Measurements from ENCODE around the gene ABCB6. TPM values are rescaled to one million over a fixed set of nuclear protein-coding genes. Genes with fewer than 3 reads are reported as not detected.

ABCB6 gene
- total and polyA plus RNA-seq, 10 of the 15 experiments (the other 5 are each of a cell fraction or from before 2014, with no cell fraction given), result 2.3 to 22.1 (median 13.8) TPM

DNA sequence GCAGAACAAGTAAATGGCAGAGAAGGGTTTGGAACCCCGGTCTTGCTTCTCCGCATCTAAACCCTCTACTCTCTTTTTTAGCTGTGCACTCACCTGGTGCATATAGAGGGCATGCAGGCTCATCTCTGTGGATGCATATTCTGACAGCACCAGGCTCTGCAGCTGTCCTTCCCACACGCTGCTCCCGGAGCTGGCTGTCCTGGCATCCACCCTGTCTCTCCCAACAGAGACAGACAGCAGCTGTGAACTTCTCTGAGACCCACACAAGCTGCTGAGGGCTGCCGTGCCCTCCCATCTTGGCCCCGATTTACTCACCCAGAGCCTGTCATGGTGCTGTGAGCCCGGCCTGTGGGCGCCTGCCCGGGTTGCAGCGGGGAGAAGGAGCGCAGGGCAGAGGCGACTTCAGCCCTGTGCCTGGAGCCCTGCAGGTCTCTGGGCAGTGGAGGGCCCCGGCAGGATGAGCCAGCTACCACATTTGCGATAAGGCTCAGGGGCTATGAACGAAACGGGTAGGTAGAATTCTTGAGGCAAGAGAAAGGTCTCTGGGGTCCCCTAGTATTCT, 3.3 kb upstream of the ABCB6 start:
- Histone ChIP-seq H4K20me1 (ENCODE audit: control insufficient read depth, insufficient read depth) (no peaks in the 10 kb centered on the region; the same call in 1 of the 2 replicates), H3K27ac (ENCODE audit: control insufficient read depth, insufficient read depth) (no peak overlapping the region), H3K27me3 (replicated peaks in 1 of 2; ENCODE audit: control insufficient read depth in 2 of 2, insufficient read depth in 2 of 2, low read length in 1 of 2) (no peaks in the 10 kb centered on the region), H3K79me2 (ENCODE audit: control insufficient read depth, insufficient read depth, low read length) (peaks cover 14% of the 10 kb centered on the region), H3K9ac (ENCODE audit: control insufficient read depth, insufficient read depth, low read length) (no peak overlapping the region), H2AFZ (ENCODE audit: control insufficient read depth, low read depth, low read length) (no peak overlapping the region), H3K4me1 (ENCODE audit: control insufficient read depth, insufficient read depth, low read length) (peaks cover 15% of the 10 kb centered on the region), H3K4me3 (no peak overlapping the region), H3K36me3 (ENCODE audit: control insufficient read depth in 2 of 2, insufficient read depth in 2 of 2, low read length in 1 of 2) (peaks cover 14 to 27% of the 10 kb centered on the region in 2 experiments), H3K4me2 (ENCODE audit: control insufficient read depth, insufficient read depth) (no peak overlapping the region), H3K9me3 (replicated peaks; ENCODE audit: control insufficient read depth, insufficient read depth, low read length) (no peaks in the 10 kb centered on the region)
- ATAC-seq (no peak), DNase-seq (ENCODE audit: low read depth, low spot score) (no peak), FAIRE-seq (no peak)
- SMC1A ChIA-PET (ENCODE audit: uncharacterized antibody, unreplicated experiment), result interaction anchor here (1.3 kb wide), 1 partner anchor 23 kb away, joined by 5 read pairs; the partner anchor contains the start of genes GLB1L and STK16
- intact Hi-C loops (cut with micrococcal nuclease; ENCODE audit: unreplicated experiment) (no loop called here), in situ Hi-C loops (cut with MboI) (no loop called here)
- RAD21 ChIA-PET (ENCODE audit: unreplicated experiment), result no interaction called here
- 88% methylated on average over 15 of the region's 16 CpGs for WGBS (ENCODE audit: insufficient coverage, insufficient replicate concordance, low lambda C conversion rate, missing lambda C conversion rate)
- TF ChIP-seq SREBF1 (IDR thresholded peaks at IDR 0.05; ENCODE audit: low read length), result no peak
- no peak for TF ChIP-seq REST (IDR thresholded peaks at IDR 0.05; ENCODE audit: low read depth, low read length)
- TF ChIP-seq SPI1 (IDR thresholded peaks at IDR 0.05; ENCODE audit: borderline replicate concordance, insufficient read depth, low read depth, low read length), result no peak
- TF ChIP-seq SIN3A (IDR thresholded peaks at IDR 0.05; ENCODE audit: low read depth, low read length), result no peak
- no peak for TF ChIP-seq MYB (IDR thresholded peaks at IDR 0.05; ENCODE audit: borderline replicate concordance, low read depth, low read length)
- TF ChIP-seq GATAD2B (conservative IDR thresholded peaks at IDR 0.05; ENCODE audit: low read depth), result no peak
- TF ChIP-seq NFYA (IDR thresholded peaks at IDR 0.05; ENCODE audit: borderline replicate concordance, low read depth, low read length), result no peak
- TF ChIP-seq HDGF (IDR thresholded peaks at IDR 0.05), result no peak
- TF ChIP-seq RUNX3 (IDR thresholded peaks at IDR 0.05; ENCODE audit: low read length), result no peak
- no peak for TF ChIP-seq BRCA1 (IDR thresholded peaks at IDR 0.05; ENCODE audit: low read depth, low read length)
- no peak for TF ChIP-seq ZZZ3 (IDR thresholded peaks at IDR 0.05; ENCODE audit: control insufficient read depth, insufficient read length, low read depth)
- no peak for TF ChIP-seq JUND (IDR thresholded peaks at IDR 0.05; ENCODE audit: low read depth, low read length)
- no peak for TF ChIP-seq CHD1 (IDR thresholded peaks at IDR 0.05; ENCODE audit: low read depth, low read length)
- no peak for TF ChIP-seq TCF7 (IDR thresholded peaks at IDR 0.05; ENCODE audit: borderline replicate concordance)
- TF ChIP-seq POLR2AphosphoS5 (IDR thresholded peaks at IDR 0.05; ENCODE audit: low read length), result no peak
- CTCF ChIA-PET, result no interaction called here
- POLR2A ChIA-PET, result interaction anchor here (0.9 kb wide), 1 partner anchor 27 kb away, joined by 3 read pairs; no protein-coding TSS in a partner anchor
- no TSS peak for BruUV-seq (replicated peaks)

All from GM12878 (cell line).